Prostate gland (tissue), 2 donors: ENCODE results near the gene PDGFA. TPM values are rescaled to one million over a fixed set of nuclear protein-coding genes. Genes with fewer than 3 reads are reported as not detected.
A peak's percentile ranks its signal among the peaks of the same experiment; 100 is the strongest.

Source experiments
- DNase-seq: peaks from one replicate; pipeline ENCODE4 v3.0.0-alpha.2; 2019; ENCODE audit warnings: low spot score
- H3K27ac ChIP-seq, 2 donors: fragments of 200-600 bp; sonication (generic); 2 replicates each; pipeline ENCODE4 v1.5.1; 2017 to 2019
- H3K27me3 ChIP-seq: fragments of 200-600 bp; sonication (generic); replicated peaks from 2 replicates; pipeline ENCODE4 v1.5.1; 2019; ENCODE audit not compliant: insufficient read depth
- H3K36me3 ChIP-seq, 2 donors: fragments of 200-600 bp; sonication (generic); 1 replicate in 1 of 2; 2 replicates in 1 of 2; pipeline versions ENCODE4 v1.5.1 to v1.8.1; 2017 to 2019
- H3K4me1 ChIP-seq: fragments of 200-600 bp; sonication (generic); replicated peaks from 2 replicates; pipeline ENCODE4 v1.5.1; 2019
- H3K4me3 ChIP-seq, 2 donors: fragments of 200-600 bp; sonication (generic); 2 replicates each; pipeline ENCODE4 v1.5.1; 2017 to 2019
- H3K9me3 ChIP-seq: fragments of 200-600 bp; sonication (generic); 2 replicates; pipeline ENCODE4 v1.5.1; 2017
- CTCF ChIP-seq, 4 experiments: fragments of 200-600 bp in 2 of 4; fragments of 450-650 bp in 2 of 4; sonication (generic) in 2 of 4; IDR thresholded peaks; 1 replicate in 3 of 4; 2 replicates in 1 of 4; pipeline ENCODE4 v1.5.1; 2016 to 2019; ENCODE audit warnings: antibody characterized with exemption in 4 of 4, mild to moderate bottlenecking in 2 of 4, moderate library complexity in 2 of 4
- POLR2A ChIP-seq: fragments of 450-650 bp; IDR thresholded peaks from one replicate; pipeline ENCODE4 v1.6.1; 2016; ENCODE audit warnings: antibody characterized with exemption, mild to moderate bottlenecking
- POLR2AphosphoS5 ChIP-seq: sonication (generic); formaldehyde crosslinking; IDR thresholded peaks from one replicate; pipeline ENCODE4 v1.6.1; 2017; ENCODE audit warnings: antibody characterized with exemption
- WGBS: methylation state at CpG from one replicate; pipeline ENCODE4 v1.1.5; 2018; 5-methylcytosine and 5-hydroxymethylcytosine counted together
- intact Hi-C: fragments of 100-400 bp; cut with DNase I; formaldehyde crosslinking; loops from one replicate; pipeline ENCODE4 v1.14.2; 2022
- total RNA-seq, 2 donors: library from RNA; depleted of rRNA; stranded (reverse); fragments of >200 nt; gene quantifications; one replicate each; pipeline ENCODE4 v1.1.0, GENCODE V29; 2016

PDGFA gene
- total RNA-seq, 2 donors from 2014 or later, result 40.4 to 75.0 TPM

- H3K36me3 ChIP-seq, result no peaks in the 10 kb centered on the region
- no peaks in the 10 kb centered on the region for H3K27me3 ChIP-seq
- intact Hi-C loops, result no loop called here
- peak overlapping the region; percentile 13 to 54 for H3K27ac ChIP-seq
- H3K9me3 ChIP-seq, result no peaks in the 10 kb centered on the region
- no peaks in the 10 kb centered on the region for H3K4me1 ChIP-seq
- peak; percentile 74 for DNase-seq
- WGBS, result 45% methylated on average over 23 of the region's 25 CpGs
- TF ChIP-seq POLR2AphosphoS5 (peak; percentile 55), POLR2A (no peak), CTCF (IDR thresholded peaks at IDR 0.05) (peak in 1 of 4 experiments; percentile 30)
- no peak overlapping the region for H3K4me3 ChIP-seq
Observed at GRCh38 chr7:485188-486081, 34.2 kb downstream of the PDGFA start.

- H3K27me3 ChIP-seq, result peaks cover 6% of the 10 kb centered on the region
- intact Hi-C loops, result no loop called here
- no peak for DNase-seq
- no peaks in the 10 kb centered on the region for H3K9me3 ChIP-seq
- H3K27ac ChIP-seq, result peak overlapping the region; percentile 13 to 54
- no peaks in the 10 kb centered on the region for H3K4me1 ChIP-seq
- 53% methylated on average over 11 of the region's 21 CpGs for WGBS
- H3K36me3 ChIP-seq, result no peaks in the 10 kb centered on the region
- TF ChIP-seq POLR2AphosphoS5 (no peak), POLR2A (no peak), CTCF (IDR thresholded peaks at IDR 0.05) (no peak)
- H3K4me3 ChIP-seq, result no peak overlapping the region
Observed at GRCh38 chr7:484356-485101, 35.1 kb downstream of the PDGFA start.

GRCh38 chr7:483656-484355, 35.8 kb downstream of the PDGFA start:
- peak overlapping the region in 1 of 2 donors; percentile 13 for H3K27ac ChIP-seq
- intact Hi-C loops, result no loop called here
- no peak overlapping the region for H3K4me3 ChIP-seq
- DNase-seq, result no peak
- TF ChIP-seq CTCF (IDR thresholded peaks at IDR 0.05) (no peak), POLR2AphosphoS5 (no peak), POLR2A (no peak)
- no peaks in the 10 kb centered on the region for H3K36me3 ChIP-seq
- WGBS, result 73% methylated on average over 10 of the region's 10 CpGs
- H3K9me3 ChIP-seq, result no peaks in the 10 kb centered on the region
- no peaks in the 10 kb centered on the region for H3K4me1 ChIP-seq
- peaks cover 6% of the 10 kb centered on the region for H3K27me3 ChIP-seq

DNA sequence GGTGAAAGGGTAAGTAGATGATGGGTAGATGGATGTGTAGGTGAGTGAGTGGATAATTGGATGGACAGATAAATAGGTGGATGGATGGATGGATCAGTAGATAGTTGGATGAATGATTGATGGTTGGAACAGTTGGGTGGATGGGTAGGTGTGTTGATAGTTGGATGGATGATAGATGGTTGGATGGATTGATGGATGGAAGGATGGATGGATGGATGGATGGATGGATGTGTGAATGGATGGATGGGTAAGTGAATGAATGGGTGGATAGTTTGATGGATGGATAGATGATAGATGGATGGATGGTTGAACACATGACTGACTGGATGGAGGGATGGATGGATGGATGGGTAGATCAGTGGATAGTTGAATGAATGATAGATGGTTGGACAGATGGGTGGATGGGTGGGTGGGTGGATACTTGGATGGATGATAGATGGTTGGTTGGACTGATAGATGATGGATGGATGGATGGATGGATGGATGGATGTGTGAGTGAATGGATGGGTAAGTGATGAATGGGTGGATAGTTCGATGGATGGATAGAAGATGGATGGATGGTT, 37.0 kb downstream of the PDGFA start:
- TF ChIP-seq CTCF (IDR thresholded peaks at IDR 0.05) (no peak), POLR2AphosphoS5 (no peak)
- intact Hi-C loops, result no loop called here
- DNase-seq, result no peak
- Histone ChIP-seq H3K36me3 (no peaks in the 10 kb centered on the region), H3K4me3 (no peak overlapping the region), H3K4me1 (no peaks in the 10 kb centered on the region), H3K27me3 (peaks cover 6% of the 10 kb centered on the region), H3K9me3 (no peaks in the 10 kb centered on the region), H3K27ac (no peak overlapping the region)
- WGBS, result 87% methylated on average over 1 of the region's 1 CpG
